Lower lobe of right lung (tissue), 2 donors: ENCODE data around the gene FMN1. TPM values are rescaled to one million over a fixed set of nuclear protein-coding genes. Genes with fewer than 3 reads are reported as not detected.
A peak's percentile ranks its signal among the peaks of the same experiment; 100 is the strongest.

Source experiments
- ATAC-seq, 2 donors: fragments of 200-7000 bp; cut with Tn5 transposase; one replicate each; pipeline ENCODE4 v1.9.1; 2020 to 2022; ENCODE audit warnings: mild to moderate bottlenecking in 2 of 2, moderate library complexity in 2 of 2
- DNase-seq: peaks from one replicate; pipeline ENCODE4 v3.0.0-alpha.2; 2020
- H3K27ac ChIP-seq: fragments of 200-600 bp; one replicate; pipeline ENCODE4 v1.8.0; 2022
- H3K27me3 ChIP-seq: fragments of 200-600 bp; one replicate; pipeline ENCODE4 v1.8.0; 2022; ENCODE audit warnings: low read depth
- H3K36me3 ChIP-seq: fragments of 200-600 bp; one replicate; pipeline ENCODE4 v1.8.0; 2022; ENCODE audit warnings: mild to moderate bottlenecking
- H3K4me1 ChIP-seq: fragments of 200-600 bp; one replicate; pipeline ENCODE4 v1.8.0; 2022
- H3K4me3 ChIP-seq: fragments of 200-600 bp; one replicate; pipeline ENCODE4 v1.8.0; 2022; ENCODE audit warnings: mild to moderate bottlenecking
- H3K9me3 ChIP-seq: fragments of 200-600 bp; one replicate; pipeline ENCODE4 v1.8.0; 2022
- CTCF ChIP-seq: fragments of 200-600 bp; IDR thresholded peaks from one replicate; pipeline ENCODE4 v1.8.0; 2022; ENCODE audit warnings: antibody characterized with exemption, mild to moderate bottlenecking
- intact Hi-C: fragments of 100-400 bp; cut with DNase I; formaldehyde crosslinking; loops from one replicate; pipeline ENCODE4 v1.11.0; 2022
- total RNA-seq: library from RNA; stranded (reverse); fragmentation: NEBNext Ultra II Directional; extraction: Animal tissue kit (Norgen Biotek cat#: 25700); gene quantifications from one replicate; pipeline ENCODE4 v1.2.1, GENCODE V29; 2021
- donor health status: DM: no; HTN: yes; CAD: no; lungs with severe emphysema.

FMN1 gene
- total RNA-seq, 1 donor from 2014 or later = 38.8 TPM

- TF ChIP-seq CTCF = no peak
- no peaks in the 10 kb centered on the region for H3K9me3 ChIP-seq
- no peak overlapping the region for H3K4me3 ChIP-seq
- ATAC-seq (no peak), DNase-seq (no peak)
- intact Hi-C loops = no loop called here
- no peaks in the 10 kb centered on the region for H3K27me3 ChIP-seq
- no peaks in the 10 kb centered on the region for H3K36me3 ChIP-seq
- peaks cover 17% of the 10 kb centered on the region for H3K4me1 ChIP-seq
- no peak overlapping the region for H3K27ac ChIP-seq
Measured at GRCh38 chr15:33030315-33030714, 164.2 kb downstream of the FMN1 start.

- Histone ChIP-seq H3K4me3 (no peak overlapping the region), H3K36me3 (no peaks in the 10 kb centered on the region), H3K27me3 (no peaks in the 10 kb centered on the region), H3K9me3 (no peaks in the 10 kb centered on the region), H3K27ac (no peak overlapping the region), H3K4me1 (peaks cover 17% of the 10 kb centered on the region)
- peak; percentile 64 to 82 for ATAC-seq
- DNase-seq = no peak
- no peak for TF ChIP-seq CTCF
- intact Hi-C loops = no loop called here
Measured at GRCh38 chr15:33029109-33029652, 165.3 kb downstream of the FMN1 start.

- no peak for TF ChIP-seq CTCF
- H3K4me3 ChIP-seq = no peak overlapping the region
- DNase-seq (no peak), ATAC-seq (no peak)
- intact Hi-C loops = no loop called here
- no peaks in the 10 kb centered on the region for H3K36me3 ChIP-seq
- H3K27ac ChIP-seq = no peak overlapping the region
- no peaks in the 10 kb centered on the region for H3K27me3 ChIP-seq
- H3K4me1 ChIP-seq = peaks cover 17% of the 10 kb centered on the region
- H3K9me3 ChIP-seq = no peaks in the 10 kb centered on the region
Measured at GRCh38 chr15:33028495-33028894, 166.0 kb downstream of the FMN1 start.

DNA sequence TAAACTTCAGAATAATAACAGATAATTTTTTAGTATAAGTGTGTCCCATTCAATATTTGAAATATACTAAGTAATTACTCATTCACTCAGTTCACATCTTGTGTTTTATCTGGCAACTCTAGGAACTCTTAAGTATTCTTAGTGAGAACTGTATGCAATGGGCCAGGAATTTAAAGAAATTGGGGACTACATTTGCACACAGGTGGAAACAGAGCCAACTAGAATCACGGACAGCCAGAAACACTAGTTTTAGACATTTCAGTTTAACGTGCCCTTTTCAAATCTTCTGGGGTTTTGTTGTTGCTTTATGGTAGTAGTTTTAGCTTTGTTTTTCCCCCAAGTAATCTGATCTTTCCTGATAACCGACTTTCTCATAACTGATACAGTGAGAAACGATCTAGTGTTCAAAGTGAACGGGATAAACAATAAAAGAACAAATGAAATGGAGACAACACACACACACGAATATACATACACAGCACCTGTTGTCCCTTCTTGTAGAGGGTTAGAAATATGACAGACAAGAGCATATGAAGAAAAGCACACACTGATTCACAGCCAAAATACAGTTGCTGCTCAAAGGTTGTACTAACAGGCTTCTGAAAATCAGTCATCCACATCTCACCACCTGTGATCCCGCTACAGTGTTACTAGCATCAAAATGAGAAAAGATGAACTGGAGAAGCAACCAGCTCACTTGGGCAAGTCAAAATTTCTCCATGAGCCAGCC lies 167.0 kb downstream of the FMN1 start:
- ATAC-seq (peak in 1 of 2 donors; percentile 20), DNase-seq (no peak)
- Histone ChIP-seq H3K4me3 (no peak overlapping the region), H3K4me1 (peaks cover 20% of the 10 kb centered on the region), H3K27me3 (no peaks in the 10 kb centered on the region), H3K27ac (peak overlapping the region; percentile 16), H3K9me3 (no peaks in the 10 kb centered on the region), H3K36me3 (no peaks in the 10 kb centered on the region)
- intact Hi-C loops = no loop called here
- TF ChIP-seq CTCF = no peak

- no peaks in the 10 kb centered on the region for H3K9me3 ChIP-seq
- intact Hi-C loops = no loop called here
- no peak for TF ChIP-seq CTCF
- no peak overlapping the region for H3K27ac ChIP-seq
- no peak overlapping the region for H3K4me3 ChIP-seq
- H3K4me1 ChIP-seq = peaks cover 27% of the 10 kb centered on the region
- ATAC-seq (peak; percentile 73 to 78), DNase-seq (peak; percentile 68)
- no peaks in the 10 kb centered on the region for H3K36me3 ChIP-seq
- H3K27me3 ChIP-seq = no peaks in the 10 kb centered on the region
Measured at GRCh38 chr15:33026614-33027013, 167.9 kb downstream of the FMN1 start.
